ENCODE data around the gene PSD4. TPM values are rescaled to one million over a fixed set of nuclear protein-coding genes. Genes with fewer than 3 reads are reported as not detected.

PSD4 gene
- total RNA-seq, 1 experiment from 2014 or later = 1.0 TPM

GRCh38 chr2:113219889-113220641, 46.3 kb downstream of the PSD4 start:
- no peaks in the 10 kb centered on the region for H3K27me3 ChIP-seq (ENCODE audit: insufficient read depth, low read length)
- H3K23me2 ChIP-seq (ENCODE audit: insufficient read length, low read depth, low read length, poor library complexity, severe bottlenecking) = no peaks in the 10 kb centered on the region
- H3K14ac ChIP-seq (ENCODE audit: insufficient read depth, low read length) = no peak overlapping the region
- no peak overlapping the region for H2BK15ac ChIP-seq (ENCODE audit: low read depth, low read length)
- H3K79me2 ChIP-seq (ENCODE audit: insufficient read depth, low read length) = no peaks in the 10 kb centered on the region
- H4K91ac ChIP-seq (ENCODE audit: insufficient read length, low read depth, low read length) = no peak overlapping the region
- Mint-ChIP-seq H3K27me3 (ENCODE audit: low read depth) (peaks cover 5% of the 10 kb centered on the region), H3K4me1 (peaks cover 15 to 27% of the 10 kb centered on the region in 2 experiments), H3K27ac (peak overlapping the region in 1 of 3 experiments; percentile 32; a peak in 1 of 7 replicates), H3K4me3 (no peak overlapping the region), H3K36me3 (ENCODE audit: insufficient read depth in 1 of 3, low read depth in 3 of 3) (no peaks in the 10 kb centered on the region), H3K9me3 (no peaks in the 10 kb centered on the region)
- H3K27ac ChIP-seq (ENCODE audit: insufficient read length, low read depth, low read length) = no peak overlapping the region
- DNase-seq = peak; percentile 48
- no peak overlapping the region for H2BK20ac ChIP-seq (ENCODE audit: low read depth, low read length, poor library complexity, severe bottlenecking)
- no peak overlapping the region for H4K5ac ChIP-seq (ENCODE audit: insufficient read length, low read depth, low read length)
- H3K4ac ChIP-seq (ENCODE audit: low read depth, low read length) = no peak overlapping the region
- H3T11ph ChIP-seq (ENCODE audit: low read length) = no peak overlapping the region
- no CpG with 5 or more reads among the region's 6 CpGs for WGBS (ENCODE audit: extremely low coverage, insufficient read length, low lambda C conversion rate)
- no peak overlapping the region for H2BK5ac ChIP-seq (ENCODE audit: insufficient read length, low read length)
- no peak overlapping the region for H2AK5ac ChIP-seq (ENCODE audit: insufficient read length, low read length)
- H2AFZ ChIP-seq (ENCODE audit: low read length) = no peak overlapping the region
- TF ChIP-seq CTCF (conservative IDR thresholded peaks at IDR 0.05) = no peak
- H3K18ac ChIP-seq (ENCODE audit: insufficient read length, low read depth, low read length) = no peak overlapping the region
- no peak overlapping the region for H4K8ac ChIP-seq (replicated peaks; ENCODE audit: insufficient read length, low read depth, low read length)
- H3K79me1 ChIP-seq (ENCODE audit: insufficient read depth, low read depth, low read length, poor library complexity, severe bottlenecking) = no peaks in the 10 kb centered on the region
- H3K9me3 ChIP-seq (ENCODE audit: control insufficient read depth, low read depth, low read length) = no peaks in the 10 kb centered on the region
- H2BK120ac ChIP-seq (ENCODE audit: low read depth, low read length, poor library complexity, severe bottlenecking) = no peak overlapping the region
- H3K23ac ChIP-seq (ENCODE audit: insufficient read length, low read depth, low read length) = no peak overlapping the region
- H4K20me1 ChIP-seq (ENCODE audit: control insufficient read depth, insufficient read depth, insufficient read length) = no peaks in the 10 kb centered on the region
- no peak overlapping the region for H3K4me2 ChIP-seq (ENCODE audit: insufficient read depth, insufficient read length, low read length)
- H3K9ac ChIP-seq (ENCODE audit: extremely low read depth, insufficient read length, low read length) = no peak overlapping the region
- no peak overlapping the region for H3K56ac ChIP-seq (ENCODE audit: insufficient read length, low read depth, low read length)
- H3K4me1 ChIP-seq (ENCODE audit: insufficient read depth, low read length) = no peaks in the 10 kb centered on the region
- no peak overlapping the region for H2BK12ac ChIP-seq (ENCODE audit: insufficient read length, low read depth, low read length)
